ENCODE measurements around the gene TCOF1.

- no peak for TF ChIP-seq CTCF (IDR thresholded peaks at IDR 0.05)
- no peak for TF ChIP-seq POLR2A (IDR thresholded peaks at IDR 0.05)
These were observed 70.8 kb downstream of the TCOF1 start for GRCh38 chr5:150428106-150428876.

Data from tibial nerve (tissue), 3 donors.